ENCODE data around the gene NOP58. TPM values are rescaled to one million over a fixed set of nuclear protein-coding genes. Genes with fewer than 3 reads are reported as not detected.
A peak's percentile ranks its signal among the peaks of the same experiment; 100 is the strongest.
"Not testable (repeated sequence)": the region's sequence is repeated elsewhere in the genome, so short reads cannot be mapped to it uniquely, and the experiment has no call there.

Gene NOP58
- total RNA-seq = 100 to 1,000 TPM in 1 of 4 donors, 10 to 100 TPM in 3; 37.2 to 177 (median 82.1) TPM

- no peak for TF ChIP-seq CTCF (IDR thresholded peaks at IDR 0.05)
- ATAC-seq (ENCODE audit: low FRiP score) (peak; percentile 95), DNase-seq (ENCODE audit: low spot score) (peak; percentile 67)
Observed at GRCh38 chr2:202265467-202266277, at the start of gene NOP58. Gene NOP58 (plus strand): TSS chr2:202265763. CDS start chr2:202265942, 179 bp downstream.

- DNase-seq (ENCODE audit: low spot score) (no peak), ATAC-seq (ENCODE audit: low FRiP score) (no peak)
- no peak for TF ChIP-seq CTCF (IDR thresholded peaks at IDR 0.05)
Observed at GRCh38 chr2:202221873-202222272, 43.7 kb upstream of the NOP58 start.

GRCh38 chr2:202237787-202238233 lies 27.8 kb upstream of the NOP58 start:
- DNase-seq (ENCODE audit: low spot score) (no peak), ATAC-seq (ENCODE audit: low FRiP score) (peak; percentile 55)
- no peak for TF ChIP-seq CTCF (IDR thresholded peaks at IDR 0.05)

- DNase-seq (ENCODE audit: low spot score) (peak; percentile 79), ATAC-seq (ENCODE audit: low FRiP score) (peak; percentile 96)
- TF ChIP-seq CTCF (IDR thresholded peaks at IDR 0.05) = no peak
Observed at GRCh38 chr2:202238234-202239197, 27.0 kb upstream of the NOP58 start, which contains the start of gene SUMO1. Gene SUMO1 (minus strand): TSS chr2:202238597. CDS start chr2:202238451, 146 bp downstream.

GRCh38 chr2:202247710-202248109 lies 17.9 kb upstream of the NOP58 start:
- not testable (repeated sequence) for DNase-seq (ENCODE audit: low spot score); ATAC-seq (ENCODE audit: low FRiP score)

GRCh38 chr2:202249521-202250253 lies 15.9 kb upstream of the NOP58 start:
- TF ChIP-seq CTCF (IDR thresholded peaks at IDR 0.05) = no peak
- ATAC-seq (ENCODE audit: low FRiP score) (no peak), DNase-seq (ENCODE audit: low spot score) (no peak)

Data from omental fat pad (tissue), 4 donors.